DND-41 (cell line): ENCODE measurements around the gene GRIN2A.

ENCODE experiments used
- ATAC-seq: fragments of 200-7000 bp; cut with Tn5 transposase; 3 replicates; pipeline ENCODE4 v1.9.1; 2021; ENCODE audit warnings: low read depth; ENCODE audit not compliant: insufficient read depth
- DNase-seq: peaks from one replicate; pipeline ENCODE4 v3.0.0-alpha.2; 2020
- H2AFZ ChIP-seq: 2 replicates; pipeline ENCODE4 v1.6.0; 2012; ENCODE audit warnings: low read depth, low read length
- H3K27ac ChIP-seq: 2 replicates; pipeline ENCODE4 v1.5.1; 2012; ENCODE audit warnings: low read length, inconsistent platforms
- H3K27me3 ChIP-seq: fragments of 200-600 bp; sonication (generic); 2 replicates; pipeline ENCODE4 v1.6.0; 2012; ENCODE audit warnings: low read length, mild to moderate bottlenecking, inconsistent platforms; ENCODE audit not compliant: insufficient read depth, poor library complexity
- H3K36me3 ChIP-seq: 2 replicates; pipeline ENCODE4 v1.5.1; 2012; ENCODE audit warnings: low read length, inconsistent platforms; ENCODE audit not compliant: insufficient read depth
- H3K4me1 ChIP-seq: 2 replicates; pipeline ENCODE4 v1.5.1; 2012; ENCODE audit warnings: mild to moderate bottlenecking, low read length; ENCODE audit not compliant: insufficient read depth
- H3K4me2 ChIP-seq: 2 replicates; pipeline ENCODE4 v1.6.0; 2012; ENCODE audit warnings: mild to moderate bottlenecking, moderate library complexity, low read length, inconsistent platforms; ENCODE audit not compliant: insufficient read depth
- H3K4me3 ChIP-seq, 2 experiments: fragments of 200-600 bp in 1 of 2; shearing (Covaris generic) in 1 of 2; 2 replicates each; pipeline ENCODE4 v1.5.1; 2012 to 2016; ENCODE audit warnings: inconsistent platforms in 2 of 2, low read length in 2 of 2, mild to moderate bottlenecking in 2 of 2, low read depth in 1 of 2, moderate library complexity in 1 of 2
- H3K79me2 ChIP-seq: 2 replicates; pipeline ENCODE4 v1.6.0; 2012; ENCODE audit warnings: low read length, inconsistent platforms; ENCODE audit not compliant: insufficient read depth
- H3K9ac ChIP-seq: 2 replicates; pipeline ENCODE4 v1.6.0; 2012; ENCODE audit warnings: low read depth, mild to moderate bottlenecking, inconsistent platforms, low read length, moderate library complexity
- H3K9me3 ChIP-seq: 2 replicates; pipeline ENCODE4 v1.5.1; 2012; ENCODE audit warnings: low read length, moderate library complexity, mild to moderate bottlenecking, inconsistent platforms; ENCODE audit not compliant: insufficient read depth, severe bottlenecking
- H4K20me1 ChIP-seq: 2 replicates; pipeline ENCODE4 v1.6.0; 2012; ENCODE audit warnings: low read length; ENCODE audit not compliant: insufficient read depth
- EZH2 ChIP-seq: IDR thresholded peaks from 3 replicates; pipeline ENCODE4 v1.6.1; 2012; ENCODE audit warnings: borderline replicate concordance, low read depth, mild to moderate bottlenecking, moderate library complexity, low read length, inconsistent platforms; ENCODE audit not compliant: severe bottlenecking
- TF ChIP-seq, protein P1 (sequence below): IDR thresholded peaks from 2 replicates; pipeline ENCODE4 v1.5.1; 2012; ENCODE audit warnings: borderline replicate concordance, low read length, moderate library complexity, mild to moderate bottlenecking; ENCODE audit not compliant: poor library complexity, severe bottlenecking; ENCODE audit errors: extremely low read depth

Gene GRIN2A

DNA sequence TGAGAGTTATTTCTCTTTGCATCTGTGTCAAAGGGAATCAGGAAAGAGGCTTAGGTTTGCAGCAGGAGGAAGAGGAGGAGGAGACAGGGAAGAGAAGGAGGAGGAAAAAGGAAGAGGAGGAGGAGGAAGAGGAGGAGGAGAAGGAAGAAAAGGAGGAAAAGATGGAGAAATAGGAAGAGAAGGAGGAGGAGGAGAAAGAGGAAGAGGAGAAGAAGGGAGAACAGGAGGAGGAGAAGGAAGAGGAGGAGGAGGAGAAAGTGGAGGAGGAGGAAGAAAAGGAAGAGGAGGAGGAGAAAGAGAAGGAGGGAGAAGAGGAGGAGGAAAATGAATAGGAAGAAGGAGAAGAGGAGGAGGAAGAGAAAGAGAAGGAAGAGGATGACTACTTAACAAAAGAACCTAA, 459.1 kb downstream of the GRIN2A start:
- no peak for DNase-seq
- H3K36me3 ChIP-seq, result no peaks in the 10 kb centered on the region
- H2AFZ ChIP-seq, result no peak overlapping the region
- no peak overlapping the region for H3K4me3 ChIP-seq
- H4K20me1 ChIP-seq, result no peaks in the 10 kb centered on the region
- no peaks in the 10 kb centered on the region for H3K27me3 ChIP-seq
- no peaks in the 10 kb centered on the region for H3K79me2 ChIP-seq
- no peak overlapping the region for H3K9ac ChIP-seq
- no peak for ATAC-seq
- no peaks in the 10 kb centered on the region for H3K9me3 ChIP-seq
- no peak overlapping the region for H3K27ac ChIP-seq
- no peaks in the 10 kb centered on the region for H3K4me1 ChIP-seq
- no peak for TF ChIP-seq EZH2
- TF ChIP-seq, protein P1, sequence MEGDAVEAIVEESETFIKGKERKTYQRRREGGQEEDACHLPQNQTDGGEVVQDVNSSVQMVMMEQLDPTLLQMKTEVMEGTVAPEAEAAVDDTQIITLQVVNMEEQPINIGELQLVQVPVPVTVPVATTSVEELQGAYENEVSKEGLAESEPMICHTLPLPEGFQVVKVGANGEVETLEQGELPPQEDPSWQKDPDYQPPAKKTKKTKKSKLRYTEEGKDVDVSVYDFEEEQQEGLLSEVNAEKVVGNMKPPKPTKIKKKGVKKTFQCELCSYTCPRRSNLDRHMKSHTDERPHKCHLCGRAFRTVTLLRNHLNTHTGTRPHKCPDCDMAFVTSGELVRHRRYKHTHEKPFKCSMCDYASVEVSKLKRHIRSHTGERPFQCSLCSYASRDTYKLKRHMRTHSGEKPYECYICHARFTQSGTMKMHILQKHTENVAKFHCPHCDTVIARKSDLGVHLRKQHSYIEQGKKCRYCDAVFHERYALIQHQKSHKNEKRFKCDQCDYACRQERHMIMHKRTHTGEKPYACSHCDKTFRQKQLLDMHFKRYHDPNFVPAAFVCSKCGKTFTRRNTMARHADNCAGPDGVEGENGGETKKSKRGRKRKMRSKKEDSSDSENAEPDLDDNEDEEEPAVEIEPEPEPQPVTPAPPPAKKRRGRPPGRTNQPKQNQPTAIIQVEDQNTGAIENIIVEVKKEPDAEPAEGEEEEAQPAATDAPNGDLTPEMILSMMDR, result no peak
- H3K4me2 ChIP-seq, result no peak overlapping the region

DNA sequence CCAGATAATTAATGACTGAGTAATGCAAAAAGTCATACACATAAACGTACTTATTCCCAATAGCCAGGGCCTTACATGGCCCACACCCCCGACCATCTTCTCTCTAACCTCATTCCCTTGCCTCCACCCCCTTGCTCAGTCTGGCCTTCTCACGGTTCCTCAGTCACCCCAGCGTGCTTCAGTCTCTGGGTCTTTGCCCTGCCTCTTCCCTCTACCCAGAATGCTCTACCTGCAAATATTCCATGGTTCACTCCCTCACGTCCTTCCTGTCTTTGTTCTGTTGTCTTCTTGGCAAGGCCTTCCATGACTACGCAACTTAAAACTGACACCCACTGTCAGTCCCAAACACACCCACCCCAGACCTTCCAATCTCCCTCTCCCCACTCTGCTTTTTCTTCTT, 468.3 kb downstream of the GRIN2A start:
- Histone ChIP-seq H3K4me2 (no peak overlapping the region), H3K79me2 (no peaks in the 10 kb centered on the region), H2AFZ (no peak overlapping the region), H3K9me3 (no peaks in the 10 kb centered on the region), H3K27ac (no peak overlapping the region), H4K20me1 (no peaks in the 10 kb centered on the region), H3K9ac (no peak overlapping the region), H3K4me1 (no peaks in the 10 kb centered on the region), H3K36me3 (no peaks in the 10 kb centered on the region), H3K4me3 (no peak overlapping the region), H3K27me3 (no peaks in the 10 kb centered on the region)
- DNase-seq (no peak), ATAC-seq (no peak)
- TF ChIP-seq, protein P1, result no peak
- no peak for TF ChIP-seq EZH2

DNA sequence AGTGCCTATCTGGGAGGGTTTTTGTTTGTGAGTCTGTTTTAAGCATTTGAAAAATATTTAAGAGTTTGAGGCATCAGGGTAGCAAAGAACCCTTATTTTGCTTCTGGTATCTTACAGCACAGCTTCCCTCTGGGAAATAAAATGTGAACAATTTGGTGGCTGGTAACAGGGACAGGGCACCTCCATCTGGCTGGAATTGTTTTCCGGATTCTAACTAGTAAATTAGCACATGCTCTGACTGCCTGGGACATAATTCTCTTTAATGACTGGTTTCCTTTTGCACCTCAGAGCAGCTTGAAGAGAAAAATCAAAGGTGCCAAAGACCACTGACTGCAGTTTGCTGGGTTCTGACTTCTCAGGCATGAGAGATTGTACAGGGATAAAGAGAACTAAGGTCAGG, 469.1 kb downstream of the GRIN2A start:
- H3K4me3 ChIP-seq, result no peak overlapping the region
- no peaks in the 10 kb centered on the region for H4K20me1 ChIP-seq
- no peaks in the 10 kb centered on the region for H3K79me2 ChIP-seq
- DNase-seq (no peak), ATAC-seq (no peak)
- H3K27me3 ChIP-seq, result no peaks in the 10 kb centered on the region
- TF ChIP-seq, protein P1, result no peak
- no peak for TF ChIP-seq EZH2
- H3K9ac ChIP-seq, result no peak overlapping the region
- H3K9me3 ChIP-seq, result no peaks in the 10 kb centered on the region
- no peaks in the 10 kb centered on the region for H3K4me1 ChIP-seq
- no peak overlapping the region for H2AFZ ChIP-seq
- H3K36me3 ChIP-seq, result no peaks in the 10 kb centered on the region
- no peak overlapping the region for H3K4me2 ChIP-seq
- H3K27ac ChIP-seq, result no peak overlapping the region

DNA sequence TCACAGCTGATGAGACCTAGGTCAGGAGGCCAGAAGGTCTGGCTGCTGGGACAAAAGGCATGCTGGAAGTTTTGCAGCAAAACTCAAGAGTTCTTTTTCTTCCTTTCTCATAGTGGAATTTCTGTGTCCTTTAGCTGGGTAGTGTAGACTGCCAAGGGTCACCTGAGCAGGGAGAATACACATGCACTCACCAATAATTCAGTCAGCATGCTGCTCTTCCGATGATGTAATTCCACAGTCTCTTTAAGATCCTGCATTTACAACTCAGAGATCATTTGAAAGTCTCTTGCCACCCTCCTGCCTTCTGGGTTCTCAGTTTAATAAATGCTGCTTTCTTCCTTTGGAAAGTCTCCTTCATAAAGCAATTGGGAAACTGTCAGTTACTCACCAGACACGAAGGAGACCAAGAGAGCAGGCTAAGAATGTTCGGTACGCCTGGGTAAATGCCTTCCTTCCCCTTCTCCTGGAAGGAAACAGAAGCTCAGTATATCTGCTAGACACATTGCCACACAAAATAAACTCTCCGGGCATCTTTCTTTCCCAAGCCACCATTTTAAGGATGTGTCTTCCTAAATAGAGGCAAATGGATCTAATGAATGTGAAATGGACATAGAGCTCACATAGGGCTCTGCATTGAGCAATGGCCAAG, 473.1 kb downstream of the GRIN2A start:
- H3K4me3 ChIP-seq, result no peak overlapping the region
- H3K27ac ChIP-seq, result no peak overlapping the region
- DNase-seq, result no peak
- no peak overlapping the region for H3K9ac ChIP-seq
- no peaks in the 10 kb centered on the region for H3K79me2 ChIP-seq
- no peaks in the 10 kb centered on the region for H3K36me3 ChIP-seq
- no peaks in the 10 kb centered on the region for H4K20me1 ChIP-seq
- TF ChIP-seq EZH2, result no peak
- TF ChIP-seq, protein P1, result no peak
- no peaks in the 10 kb centered on the region for H3K9me3 ChIP-seq
- no peak for ATAC-seq
- no peak overlapping the region for H2AFZ ChIP-seq
- H3K27me3 ChIP-seq, result no peaks in the 10 kb centered on the region
- no peak overlapping the region for H3K4me2 ChIP-seq
- H3K4me1 ChIP-seq, result no peaks in the 10 kb centered on the region
